Esophagus squamous epithelium (tissue), 4 donors: Measurements from ENCODE around the gene COPS9.

ENCODE experiments used
- POLR2A ChIP-seq, 4 donors: fragments of 450-650 bp; IDR thresholded peaks; one replicate each; pipeline ENCODE4 v1.6.1; 2017; ENCODE audit warnings: antibody characterized with exemption in 4 of 4, mild to moderate bottlenecking in 4 of 4, moderate library complexity in 3 of 4
- TF ChIP-seq, protein P1 (sequence below), 6 experiments: fragments of 450-650 bp in 4 of 6; fragments of 200-600 bp in 2 of 6; sonication (generic) in 2 of 6; IDR thresholded peaks; one replicate each; pipeline ENCODE4 v1.5.1; 2016 to 2019; ENCODE audit warnings: antibody characterized with exemption in 6 of 6, mild to moderate bottlenecking in 4 of 6, moderate library complexity in 4 of 6

DNA sequence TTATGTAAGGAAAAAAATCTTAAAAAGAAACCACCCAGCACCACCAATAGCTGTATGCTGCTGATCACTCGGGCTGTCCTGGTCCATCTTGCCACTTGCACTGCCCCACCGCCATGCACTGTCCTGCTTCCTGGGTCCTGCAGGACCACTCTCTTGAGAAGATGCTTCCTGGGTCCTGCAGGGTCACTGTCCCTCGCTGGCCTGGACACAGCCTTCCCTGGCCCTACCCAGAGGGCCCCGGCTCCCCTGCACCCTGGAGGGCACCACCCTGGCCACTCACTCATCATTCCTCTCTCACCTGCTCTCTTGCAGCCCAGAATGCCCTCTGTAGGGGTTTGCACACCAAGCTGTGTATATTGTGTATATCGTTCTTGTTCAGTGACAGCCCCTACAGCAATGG is 6.8 kb upstream of the COPS9 start:
- no peak for TF ChIP-seq POLR2A (IDR thresholded peaks at IDR 0.05)
- TF ChIP-seq, protein P1, sequence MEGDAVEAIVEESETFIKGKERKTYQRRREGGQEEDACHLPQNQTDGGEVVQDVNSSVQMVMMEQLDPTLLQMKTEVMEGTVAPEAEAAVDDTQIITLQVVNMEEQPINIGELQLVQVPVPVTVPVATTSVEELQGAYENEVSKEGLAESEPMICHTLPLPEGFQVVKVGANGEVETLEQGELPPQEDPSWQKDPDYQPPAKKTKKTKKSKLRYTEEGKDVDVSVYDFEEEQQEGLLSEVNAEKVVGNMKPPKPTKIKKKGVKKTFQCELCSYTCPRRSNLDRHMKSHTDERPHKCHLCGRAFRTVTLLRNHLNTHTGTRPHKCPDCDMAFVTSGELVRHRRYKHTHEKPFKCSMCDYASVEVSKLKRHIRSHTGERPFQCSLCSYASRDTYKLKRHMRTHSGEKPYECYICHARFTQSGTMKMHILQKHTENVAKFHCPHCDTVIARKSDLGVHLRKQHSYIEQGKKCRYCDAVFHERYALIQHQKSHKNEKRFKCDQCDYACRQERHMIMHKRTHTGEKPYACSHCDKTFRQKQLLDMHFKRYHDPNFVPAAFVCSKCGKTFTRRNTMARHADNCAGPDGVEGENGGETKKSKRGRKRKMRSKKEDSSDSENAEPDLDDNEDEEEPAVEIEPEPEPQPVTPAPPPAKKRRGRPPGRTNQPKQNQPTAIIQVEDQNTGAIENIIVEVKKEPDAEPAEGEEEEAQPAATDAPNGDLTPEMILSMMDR (IDR thresholded peaks at IDR 0.05), result no peak
